ENCODE results near the gene CYP4F2. TPM values are rescaled to one million over a fixed set of nuclear protein-coding genes. Genes with fewer than 3 reads are reported as not detected.
"Not testable (repeated sequence)": the region's sequence is repeated elsewhere in the genome, so short reads cannot be mapped to it uniquely, and the experiment has no call there.

Gene CYP4F2
- total RNA-seq, 2 donors from 2014 or later = 8.5 to 11.1 TPM

DNA sequence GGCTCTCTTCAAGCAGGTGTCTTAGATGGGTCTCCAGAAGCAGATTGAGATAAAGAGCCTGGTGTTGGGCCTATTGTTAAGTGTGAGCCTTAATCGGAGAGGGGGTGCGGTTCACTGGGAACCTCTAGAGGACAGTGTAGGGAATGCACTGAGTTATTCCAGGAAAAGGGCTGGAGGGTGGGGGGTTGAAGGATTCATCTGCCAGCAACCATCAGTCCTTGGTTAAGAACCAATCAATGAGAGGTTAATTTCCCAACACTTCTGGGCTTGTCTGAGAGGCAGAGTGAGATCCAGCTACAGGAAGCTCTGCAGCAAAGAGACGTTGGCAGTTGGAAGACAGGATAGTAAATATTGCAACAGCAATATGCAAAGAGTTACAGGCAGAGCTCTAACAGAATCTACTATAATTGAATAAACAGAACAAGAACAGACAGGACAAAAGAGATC is 28.7 kb downstream of the CYP4F2 start:
- DNase-seq (peak in 1 of 2 donors; percentile 31), ATAC-seq (peak; percentile 94)
- intact Hi-C loops (cut with DNase I, micrococcal nuclease) = loop anchor here in 1 of 2 donors (5.0 kb wide), 1 partner anchor 242 kb away; no protein-coding TSS in a partner anchor

DNA sequence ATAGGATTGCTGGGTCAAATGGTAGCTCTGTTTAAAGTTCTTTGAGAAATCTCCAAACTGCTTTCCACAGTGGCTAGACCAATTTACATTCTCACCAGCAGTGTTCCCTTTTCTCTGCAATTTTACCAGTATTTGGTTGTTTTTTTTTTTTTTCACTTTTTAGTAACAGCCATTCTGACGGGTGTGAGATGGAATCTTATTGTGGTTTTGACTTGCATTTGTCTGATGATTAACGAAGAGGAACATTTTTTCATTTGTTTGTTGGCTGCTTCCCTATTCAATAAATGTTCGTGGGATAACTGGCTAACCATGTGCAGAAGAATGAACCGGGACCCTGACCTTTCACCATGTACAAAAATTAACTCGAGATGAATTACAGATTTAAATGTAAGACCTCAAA is 31.2 kb downstream of the CYP4F2 start:
- no peak for ATAC-seq
- intact Hi-C loops (cut with DNase I, micrococcal nuclease) = loop anchor here in 1 of 2 donors (5.0 kb wide), 1 partner anchor 239 kb away; no protein-coding TSS in a partner anchor
- DNase-seq = no peak

DNA sequence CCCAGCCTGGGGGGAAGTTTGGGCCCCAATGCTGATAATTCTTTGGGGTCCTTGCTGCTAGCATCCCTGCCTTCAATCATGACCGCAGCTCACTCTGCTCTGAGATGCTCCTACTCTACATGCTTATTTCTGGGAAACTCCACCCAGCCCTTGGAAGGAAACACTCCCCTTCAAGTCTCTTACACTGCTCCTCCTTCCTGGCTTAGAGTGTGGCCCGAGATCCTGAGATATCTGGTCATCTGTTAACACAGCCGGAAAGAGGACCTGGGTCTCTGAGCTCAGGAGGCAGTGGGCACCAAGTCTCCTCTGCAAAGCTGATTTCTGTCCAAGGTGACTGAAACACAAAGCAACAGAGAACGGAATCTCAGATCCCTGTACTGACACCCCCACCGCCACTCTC is 33.0 kb downstream of the CYP4F2 start:
- DNase-seq (no peak), ATAC-seq (no peak)
- intact Hi-C loops (cut with DNase I, micrococcal nuclease) = loop anchor here in 1 of 2 donors (5.0 kb wide), 1 partner anchor 238 kb away; no protein-coding TSS in a partner anchor

DNA sequence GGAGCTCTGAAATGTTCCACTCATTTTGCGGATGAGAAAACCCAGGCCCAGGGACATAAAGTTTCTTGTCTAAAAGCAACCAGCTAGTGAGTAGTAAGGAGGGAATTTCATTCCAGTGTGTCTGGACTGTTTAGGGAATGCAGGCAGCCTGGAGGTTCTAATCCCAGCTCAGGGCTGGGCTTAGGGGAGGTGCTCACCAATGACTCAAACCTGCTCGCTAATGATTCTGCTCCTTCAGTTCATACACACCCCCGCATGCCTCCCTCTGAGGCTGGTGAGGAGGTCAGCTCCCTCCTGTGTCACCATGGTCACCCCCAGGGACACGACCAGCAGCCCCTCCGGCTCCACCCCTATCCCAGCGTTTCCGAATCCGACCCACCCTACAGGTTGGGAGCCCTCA is 34.6 kb downstream of the CYP4F2 start:
- intact Hi-C loops (cut with DNase I, micrococcal nuclease) = no loop called here
- ATAC-seq = no peak

DNA sequence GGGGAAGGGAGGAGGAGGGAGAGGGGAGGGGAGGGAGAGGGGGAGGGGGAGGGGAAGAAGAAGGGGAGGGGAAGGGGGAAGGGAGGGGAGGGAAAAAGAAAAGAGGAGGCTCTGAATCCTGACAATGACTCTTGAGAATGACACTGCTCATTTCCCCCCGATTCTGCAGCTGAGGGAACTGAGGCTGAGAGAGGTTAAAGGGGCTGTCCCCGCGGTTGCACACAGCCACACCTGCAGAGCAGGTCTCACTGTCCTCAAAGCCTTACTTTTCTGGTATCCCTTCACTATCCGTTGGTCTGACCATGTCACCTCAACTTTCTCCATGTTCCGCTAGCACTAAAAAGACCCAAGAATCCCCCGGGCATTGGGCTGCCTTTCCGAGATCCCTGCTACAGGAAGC is 35.4 kb downstream of the CYP4F2 start:
- DNase-seq (no peak), ATAC-seq (no peak)
- intact Hi-C loops (cut with DNase I, micrococcal nuclease) = no loop called here

More for the DNA sequence above, 34.6 kb downstream of the CYP4F2 start:
- DNase-seq = no peak

DNA sequence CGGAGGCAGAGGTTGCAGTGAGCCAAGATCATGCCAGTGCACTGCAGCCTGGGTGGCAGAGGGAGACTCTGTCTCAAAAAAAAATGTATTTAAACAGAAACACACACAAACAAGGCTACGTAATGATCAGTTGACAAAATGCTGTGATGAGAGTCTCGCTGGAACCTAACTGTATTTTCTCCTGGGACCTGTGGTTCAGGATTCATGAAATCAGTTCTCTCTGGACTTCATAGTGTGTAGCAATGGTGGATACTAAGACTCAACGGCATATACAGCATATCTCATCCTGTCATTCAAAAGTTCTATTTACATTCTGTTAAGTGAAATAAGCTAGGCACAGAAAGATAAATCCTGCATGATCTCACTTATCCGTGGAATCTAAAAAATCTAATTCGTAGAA is 37.4 kb downstream of the CYP4F2 start:
- no peak for DNase-seq
- intact Hi-C loops (cut with DNase I, micrococcal nuclease) = no loop called here
- no peak for ATAC-seq

DNA sequence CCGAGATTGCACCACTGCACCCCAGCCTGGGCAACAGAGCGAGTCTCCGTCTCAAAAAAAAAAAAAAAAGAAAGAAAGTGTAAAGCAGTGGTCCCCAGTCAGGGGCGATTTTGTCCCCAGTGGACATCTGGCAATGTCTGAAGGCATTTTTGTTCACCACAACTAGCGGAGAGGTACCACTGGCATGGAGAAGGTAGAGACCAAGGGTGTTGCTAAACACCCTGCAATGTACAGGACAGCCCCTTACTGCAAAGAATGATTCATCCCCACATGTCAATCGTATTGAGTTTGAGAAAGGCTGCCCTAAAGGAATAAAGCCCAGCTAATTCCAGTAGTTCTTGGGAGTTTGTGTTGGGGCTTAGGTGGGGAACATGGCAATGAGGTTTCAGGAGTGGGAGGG is 38.7 kb downstream of the CYP4F2 start:
- DNase-seq (no peak), ATAC-seq (no peak)
- intact Hi-C loops (cut with DNase I, micrococcal nuclease) = no loop called here

DNA sequence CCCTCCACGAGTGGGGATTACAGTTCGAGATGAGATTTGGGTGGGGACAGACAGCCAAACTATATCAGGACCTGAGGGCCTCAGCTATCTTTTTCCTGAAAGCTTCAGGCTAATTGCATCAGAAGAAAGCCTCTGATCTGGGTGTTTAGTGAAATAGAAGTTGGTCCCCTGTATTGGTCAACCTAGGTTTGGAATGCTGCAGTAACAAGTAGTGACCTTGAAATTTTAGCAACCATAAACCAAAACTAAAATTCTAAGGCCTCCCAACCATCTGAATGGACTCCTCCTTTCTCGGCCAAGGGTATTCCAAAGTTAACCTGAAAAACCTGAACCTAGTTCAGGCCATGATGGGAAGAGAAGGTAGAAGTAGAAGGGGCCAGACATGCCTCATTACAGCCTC is 47.5 kb downstream of the CYP4F2 start:
- ATAC-seq = no peak
- intact Hi-C loops (cut with DNase I, micrococcal nuclease) = no loop called here
- no peak for DNase-seq

DNA sequence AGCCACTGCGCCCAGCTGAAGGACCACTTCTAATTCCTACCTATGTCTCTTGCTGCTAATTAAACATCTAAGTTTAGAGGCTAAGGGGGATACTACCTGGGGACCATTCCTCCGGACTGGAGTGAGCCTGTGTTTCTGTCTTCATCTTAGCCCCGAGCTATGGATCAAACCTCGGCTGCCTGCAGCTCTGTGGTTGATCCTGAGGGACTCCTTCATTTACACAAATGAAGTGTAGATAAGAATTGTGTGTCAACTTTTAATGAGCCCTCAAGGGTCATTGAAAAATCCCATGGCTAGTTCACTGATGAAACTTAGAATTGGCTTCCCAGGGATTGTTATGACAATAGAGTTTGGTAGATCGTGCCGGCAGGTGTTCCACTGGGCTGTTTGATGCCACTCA is 51.0 kb downstream of the CYP4F2 start:
- ATAC-seq = no peak
- intact Hi-C loops (cut with DNase I, micrococcal nuclease) = no loop called here
- no peak for DNase-seq

DNA sequence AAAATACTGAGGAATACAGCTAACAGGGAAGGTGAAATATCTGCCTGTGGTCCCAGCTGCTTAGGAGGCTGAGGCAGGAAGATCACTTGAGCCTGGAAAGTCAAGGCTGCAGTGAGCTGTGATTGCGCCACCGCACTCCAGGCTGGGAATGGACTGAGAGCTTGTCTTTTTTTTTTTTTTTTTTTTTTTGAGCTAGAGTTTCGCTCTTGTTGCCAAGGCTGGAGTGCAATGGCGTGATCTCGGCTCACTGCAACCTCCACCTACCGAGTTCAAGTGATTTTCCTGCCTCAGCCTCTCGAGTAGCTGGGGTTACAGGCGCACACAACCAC is 54.0 kb downstream of the CYP4F2 start:
- intact Hi-C loops (cut with DNase I, micrococcal nuclease); ATAC-seq; DNase-seq: not testable (repeated sequence)

DNA sequence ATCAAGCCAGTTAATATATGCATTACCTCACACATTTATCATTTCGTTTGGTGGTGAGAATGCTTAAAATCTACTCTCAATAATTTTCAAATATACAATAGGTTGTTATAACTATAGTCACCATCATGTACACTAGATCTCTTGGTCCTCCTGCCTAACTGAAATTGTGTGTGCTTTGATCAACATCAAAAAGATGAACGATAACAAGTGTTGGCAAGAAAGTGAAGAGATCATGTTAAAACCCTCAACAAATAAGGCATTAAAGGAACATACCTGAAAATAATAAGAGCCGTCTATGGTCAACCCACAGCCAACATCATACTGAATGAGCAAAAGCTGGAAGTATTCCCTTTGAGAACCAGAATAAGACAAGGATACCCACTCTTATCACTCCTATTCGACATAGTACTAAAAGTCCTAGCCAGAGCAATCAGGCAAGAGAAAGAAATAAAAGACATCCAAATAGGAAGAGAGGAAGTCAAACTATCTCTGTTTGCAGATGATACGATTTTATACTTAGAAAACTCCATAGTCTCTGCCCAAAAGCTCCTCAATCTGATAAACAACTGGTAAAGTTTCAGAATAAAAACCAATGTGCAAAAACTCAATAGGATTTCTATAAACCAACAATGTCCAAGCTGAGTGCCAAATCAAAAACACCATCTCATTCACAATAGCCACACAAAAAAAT is 54.5 kb downstream of the CYP4F2 start:
- DNase-seq (no peak), ATAC-seq (no peak)
- intact Hi-C loops (cut with DNase I, micrococcal nuclease) = no loop called here

DNA sequence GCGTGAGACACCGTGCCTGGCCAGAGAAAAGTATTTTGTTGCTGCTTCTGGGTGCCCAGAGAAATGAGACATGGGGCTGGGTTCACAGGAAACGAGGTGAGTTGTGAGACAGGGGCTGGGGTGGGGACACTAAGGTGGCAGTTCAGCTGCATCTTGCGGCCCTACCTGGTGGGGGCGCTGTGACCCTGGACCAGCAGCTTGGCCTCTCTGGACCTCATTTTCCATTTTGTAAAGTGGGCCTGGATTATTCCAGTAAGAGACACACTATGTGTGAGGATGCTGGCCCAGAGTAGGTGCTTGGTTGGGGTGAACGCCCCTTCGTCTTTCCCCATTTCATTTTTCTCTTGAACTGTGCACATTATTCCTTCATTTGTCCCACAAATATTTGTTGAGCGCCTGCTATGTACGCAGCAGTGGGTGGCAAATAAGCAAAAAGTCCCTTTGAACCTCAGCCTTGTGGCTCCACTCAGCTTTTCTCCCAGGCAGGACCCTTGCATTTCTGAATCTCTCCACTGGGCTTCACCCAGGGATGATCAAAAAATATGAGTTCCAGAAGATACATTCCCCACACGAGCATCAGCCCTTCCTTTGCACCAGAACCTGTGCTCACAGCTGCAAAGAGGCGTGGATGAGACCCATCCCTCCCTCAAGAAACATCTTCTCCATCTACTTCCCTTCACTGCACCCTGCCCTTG is 55.9 kb downstream of the CYP4F2 start:
- DNase-seq = no peak
- intact Hi-C loops (cut with DNase I, micrococcal nuclease) = no loop called here
- no peak for ATAC-seq

DNA sequence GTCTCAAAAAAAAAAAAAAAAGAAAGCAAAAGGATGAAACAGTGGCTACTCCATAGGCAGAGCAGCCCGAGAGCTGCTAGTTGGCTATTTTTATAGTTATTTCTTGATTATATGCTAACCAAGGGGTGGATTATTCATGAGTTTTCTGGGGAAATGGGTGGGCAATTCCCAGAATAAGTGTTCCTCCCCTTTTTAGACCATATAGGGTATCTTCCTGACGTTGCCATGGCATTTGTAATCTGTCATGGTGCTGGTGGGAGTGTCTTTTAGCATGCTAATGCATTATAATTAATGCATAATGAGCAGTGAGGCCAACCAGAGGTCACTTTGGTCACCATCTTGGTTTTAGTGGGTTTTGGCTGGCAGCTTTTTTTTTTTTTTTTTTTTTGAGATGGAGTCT is 57.0 kb downstream of the CYP4F2 start:
- intact Hi-C loops (cut with DNase I, micrococcal nuclease) = no loop called here
- DNase-seq = no peak
- ATAC-seq = no peak

DNA sequence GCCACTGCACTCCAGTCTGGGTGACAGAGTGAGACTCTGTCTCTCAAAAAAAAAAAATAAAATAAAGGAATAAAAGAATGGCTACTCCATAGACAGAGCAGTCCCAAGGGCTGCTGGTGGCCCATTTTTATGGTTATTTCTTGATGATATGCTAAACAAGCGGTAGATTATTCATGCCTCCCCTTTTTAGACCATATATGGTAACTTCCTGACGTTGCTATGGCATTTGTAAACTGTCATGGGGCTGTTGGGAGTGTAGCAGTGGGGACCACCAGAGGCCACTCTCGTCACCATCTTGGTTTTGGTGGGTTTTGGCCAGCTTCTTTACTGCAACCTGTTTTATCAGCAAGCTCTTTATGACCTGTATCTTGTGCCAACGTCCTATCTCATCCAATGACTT is 58.0 kb downstream of the CYP4F2 start:
- ATAC-seq; intact Hi-C loops (cut with DNase I, micrococcal nuclease); DNase-seq: not testable (repeated sequence)

DNA sequence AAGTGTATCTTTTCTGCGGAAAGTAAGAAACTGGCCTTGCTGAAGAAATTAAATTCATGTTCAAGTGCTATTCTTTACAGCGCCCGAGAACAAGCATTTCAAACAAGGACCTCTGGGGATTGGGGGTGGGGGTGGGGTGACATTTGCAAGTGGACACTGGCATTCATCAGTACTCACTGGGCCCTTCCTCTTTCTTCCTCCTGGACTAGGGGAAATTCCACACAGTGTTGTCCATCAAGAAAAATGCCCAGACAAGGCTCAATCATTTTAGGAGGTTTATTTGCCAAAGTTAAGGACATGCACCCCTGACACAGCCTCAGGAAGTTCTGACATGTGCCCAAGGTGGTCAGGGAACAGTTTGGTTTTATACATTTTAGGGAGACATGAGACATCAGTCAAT is 59.5 kb downstream of the CYP4F2 start:
- ATAC-seq (no peak), DNase-seq (no peak)
- intact Hi-C loops (cut with DNase I, micrococcal nuclease) = no loop called here

DNA sequence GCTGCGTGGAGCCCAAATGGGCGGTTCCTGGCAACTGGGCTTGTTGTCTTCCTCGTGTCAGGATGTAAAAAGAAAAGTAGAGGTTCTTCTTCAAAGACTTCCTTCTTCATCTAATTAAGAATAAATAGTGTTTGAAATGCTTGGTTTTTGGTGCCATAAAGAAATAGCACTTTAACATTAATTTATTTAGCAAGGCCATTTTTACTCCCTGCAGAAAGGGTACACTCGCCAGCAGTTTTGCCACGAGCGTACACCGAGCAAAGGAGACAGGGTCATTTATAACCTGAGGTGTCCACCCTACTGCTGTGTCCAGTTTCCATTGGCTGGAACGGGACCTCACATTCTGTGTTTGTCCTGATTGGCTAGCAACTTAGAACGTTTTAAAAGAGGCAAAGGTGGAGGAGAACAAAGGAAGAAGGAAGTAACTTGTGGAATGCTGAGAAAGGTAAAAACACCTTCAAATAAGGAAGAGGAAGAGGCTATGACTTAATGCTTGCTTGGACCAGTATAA is 60.6 kb downstream of the CYP4F2 start:
- DNase-seq = peak in 1 of 2 donors; percentile 72
- intact Hi-C loops (cut with DNase I, micrococcal nuclease) = no loop called here
- peak; percentile 55 for ATAC-seq

DNA sequence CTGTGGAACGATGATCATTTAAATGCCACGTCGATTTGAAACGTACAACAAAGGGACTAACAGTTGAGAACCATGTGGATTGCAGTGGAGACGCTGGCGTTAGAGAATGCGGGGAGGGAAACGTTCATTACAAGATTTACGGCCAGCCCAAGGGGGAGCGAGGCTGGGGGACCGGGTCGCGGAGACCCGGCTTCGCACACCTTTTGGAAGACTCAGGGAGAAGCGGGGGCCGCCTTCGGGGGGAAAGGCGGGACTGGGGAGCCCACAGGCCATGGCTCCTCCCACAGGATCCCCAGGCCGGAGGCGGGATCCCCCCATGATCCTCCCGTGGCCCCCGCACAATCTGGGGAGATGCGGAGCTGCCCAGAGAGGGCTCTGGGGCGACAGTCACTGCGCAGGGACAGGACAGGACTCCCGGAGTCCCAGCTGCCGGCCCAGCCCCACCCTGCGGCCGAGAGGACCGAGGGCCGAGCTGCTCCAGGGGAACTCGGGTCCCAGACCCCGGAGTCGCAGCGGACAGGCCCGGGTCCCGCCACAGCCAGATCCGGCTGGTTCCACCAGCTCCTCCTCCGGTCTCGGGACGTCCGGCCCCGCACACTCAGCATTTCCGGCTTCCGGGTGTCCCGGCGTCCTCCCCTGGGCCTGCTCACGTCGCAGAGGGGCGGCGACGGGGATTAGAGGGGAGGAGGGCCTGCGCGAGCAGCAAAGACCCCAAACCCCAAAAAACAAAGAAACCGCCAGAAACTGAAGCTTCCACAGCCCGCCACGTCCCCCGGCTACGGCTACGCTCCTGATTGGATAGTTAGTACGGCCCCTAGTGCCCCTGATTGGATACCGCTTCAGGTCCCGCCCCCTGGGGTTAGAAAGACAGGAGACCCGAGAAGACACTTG is 61.3 kb downstream of the CYP4F2 start:
- peak; percentile 95 for ATAC-seq
- intact Hi-C loops (cut with DNase I, micrococcal nuclease) = no loop called here
- peak; percentile 97 to 98 for DNase-seq

DNA sequence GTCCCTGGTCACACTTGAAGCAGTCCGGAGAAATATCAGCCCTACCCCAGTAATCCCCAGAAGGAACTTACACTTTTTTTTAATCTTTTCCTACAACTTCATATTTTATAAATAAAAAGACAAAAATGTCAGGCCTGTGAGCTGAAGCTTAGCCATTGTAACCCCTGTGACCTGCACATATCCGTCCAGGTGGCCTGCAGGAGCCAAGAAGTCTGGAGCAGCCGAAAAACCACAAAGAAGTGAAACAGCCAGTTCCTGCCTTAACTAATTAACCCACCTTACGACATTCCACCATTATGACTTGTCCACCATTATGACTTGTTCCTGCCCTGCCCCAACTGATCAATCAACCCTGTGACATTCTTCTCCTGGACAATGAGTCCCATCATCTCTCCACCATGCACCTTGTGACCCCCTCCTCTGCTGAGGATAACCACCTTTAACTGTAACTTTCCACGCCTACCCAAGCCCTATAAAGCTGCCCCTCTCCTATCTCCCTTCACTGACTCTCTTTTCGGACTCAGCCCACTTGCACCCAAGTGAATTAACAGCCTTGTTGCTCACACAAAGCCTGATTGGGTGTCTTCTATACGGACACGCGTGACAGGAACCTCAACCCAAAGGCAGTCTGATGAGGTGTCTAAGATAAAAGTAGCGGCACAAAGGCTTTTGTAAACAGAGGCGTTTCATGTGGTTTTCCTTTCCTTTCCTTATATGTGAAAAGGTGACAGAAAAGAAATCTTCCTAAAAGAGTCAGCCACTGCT is 62.1 kb downstream of the CYP4F2 start:
- intact Hi-C loops (cut with DNase I, micrococcal nuclease) = not testable (repeated sequence)
- DNase-seq (peak in 1 of 2 donors; percentile 22), ATAC-seq (peak; percentile 21)
